GM19468 (cell line): ENCODE data around the gene PRCC.
"Not testable (repeated sequence)": the region's sequence is repeated elsewhere in the genome, so short reads cannot be mapped to it uniquely, and the experiment has no call there.

Experiments
- ATAC-seq: cut with Tn5 transposase; IDR thresholded peaks from one replicate; pipeline ENCODE4 v1.9.1; 2021; ENCODE audit warnings: mild to moderate bottlenecking, moderate library complexity, moderate number of reproducible peaks; ENCODE audit not compliant: unreplicated experiment; ENCODE audit errors: extremely low read depth

The PRCC gene

GRCh38 chr1:156744344-156744743, 23.0 kb upstream of the PRCC start:
- no peak for ATAC-seq

- no peak for ATAC-seq
Observed at GRCh38 chr1:156744786-156745419, 22.4 kb upstream of the PRCC start.

- no peak for ATAC-seq
Observed at GRCh38 chr1:156745881-156746280, 21.5 kb upstream of the PRCC start.

- no peak for ATAC-seq
Observed at GRCh38 chr1:156746406-156746727, 21.0 kb upstream of the PRCC start.

- ATAC-seq: no peak
Observed at GRCh38 chr1:156746728-156747631, 20.4 kb upstream of the PRCC start.

GRCh38 chr1:156747742-156748669, 19.3 kb upstream of the PRCC start:
- no peak for ATAC-seq

- ATAC-seq: no peak
Observed at GRCh38 chr1:156748670-156749418, 18.5 kb upstream of the PRCC start.

- no peak for ATAC-seq
Observed at GRCh38 chr1:156749419-156750118, 17.8 kb upstream of the PRCC start.

GRCh38 chr1:156750191-156750672, 17.1 kb upstream of the PRCC start:
- ATAC-seq: no peak

GRCh38 chr1:156750711-156751450, 16.5 kb upstream of the PRCC start:
- no peak for ATAC-seq

GRCh38 chr1:156751451-156751756, 15.9 kb upstream of the PRCC start, which contains the start of gene HDGF:
Gene HDGF (minus strand): TSS chr1:156751675. CDS start chr1:156751429, 246 bp downstream.
- no peak for ATAC-seq

GRCh38 chr1:156751757-156752481, 15.4 kb upstream of the PRCC start:
- peak; percentile 69 for ATAC-seq

GRCh38 chr1:156752843-156753482, 14.4 kb upstream of the PRCC start:
- no peak for ATAC-seq

- no peak for ATAC-seq
Observed at GRCh38 chr1:156754219-156754618, 13.1 kb upstream of the PRCC start.

GRCh38 chr1:156755527-156755950, 11.8 kb upstream of the PRCC start:
- ATAC-seq: no peak

- ATAC-seq: no peak
Observed at GRCh38 chr1:156756355-156756754, 11.0 kb upstream of the PRCC start.

- not testable (repeated sequence) for ATAC-seq
Observed at GRCh38 chr1:156757572-156758253, 9.6 kb upstream of the PRCC start.
